ENCODE measurements around the gene TMEM63A. TPM values are rescaled to one million over a fixed set of nuclear protein-coding genes. Genes with fewer than 3 reads are reported as not detected.

Gene TMEM63A
- total and polyA plus RNA-seq, 2 of the 13 experiments (the other 11 are each of a cell fraction or from before 2014, with no cell fraction given) = 23.9 to 53.3 TPM

- TF ChIP-seq BRF2 (CRISPR knock-in tag; IDR thresholded peaks at IDR 0.05) (peak; percentile 79; the same call in 1 of the 2 replicates), ZNF644 (CRISPR knock-in tag; IDR thresholded peaks at IDR 0.05; ENCODE audit: low read depth) (peak; percentile 57; the same call in 1 of the 2 replicates), TBX2 (CRISPR knock-in tag; IDR thresholded peaks at IDR 0.05; ENCODE audit: borderline replicate concordance) (peak; percentile 58), GMEB1 (CRISPR knock-in tag; IDR thresholded peaks at IDR 0.05; ENCODE audit: borderline replicate concordance) (0 out of 2 replicates have a peak, but pooled peaks have one; percentile 16), TIGD3 (CRISPR knock-in tag; IDR thresholded peaks at IDR 0.05; ENCODE audit: borderline replicate concordance) (no peak), JUNB (CRISPR knock-in tag; IDR thresholded peaks at IDR 0.05; ENCODE audit: borderline replicate concordance) (no peak), ZBTB10 (CRISPR knock-in tag; IDR thresholded peaks at IDR 0.05; ENCODE audit: borderline replicate concordance) (no peak), ZNF563 (CRISPR knock-in tag; IDR thresholded peaks at IDR 0.05) (no peak), DPF2 (CRISPR knock-in tag; IDR thresholded peaks at IDR 0.05; ENCODE audit: borderline replicate concordance, low read depth) (peak; percentile 29; the same call in 1 of the 2 replicates), MLX (CRISPR knock-in tag; IDR thresholded peaks at IDR 0.05) (peak; percentile 94), SP1 (IDR thresholded peaks at IDR 0.05) (no peak), SP1 (CRISPR knock-in tag; IDR thresholded peaks at IDR 0.05) (no peak), ZNF747 (CRISPR knock-in tag; IDR thresholded peaks at IDR 0.05; ENCODE audit: borderline replicate concordance) (no peak), SALL2 (CRISPR knock-in tag; IDR thresholded peaks at IDR 0.05) (peak; percentile 51; the same call in 1 of the 2 replicates), UBTF (CRISPR knock-in tag; IDR thresholded peaks at IDR 0.05) (0 out of 2 replicates have a peak, but pooled peaks have one; percentile 40), HBP1 (CRISPR knock-in tag; IDR thresholded peaks at IDR 0.05; ENCODE audit: low read depth) (no peak), KMT2B (CRISPR knock-in tag; IDR thresholded peaks at IDR 0.05) (peak; percentile 29; the same call in 1 of the 2 replicates), ZNF598 (CRISPR knock-in tag; IDR thresholded peaks at IDR 0.05; ENCODE audit: borderline replicate concordance) (no peak)
Measured at GRCh38 chr1:225825078-225825477, 57.1 kb downstream of the TMEM63A start (continued).

All from HepG2 (cell line).